GM18870 (cell line): ENCODE results near the gene CNTNAP2.
"Not testable (repeated sequence)": the region's sequence is repeated elsewhere in the genome, so short reads cannot be mapped to it uniquely, and the experiment has no call there.

Source experiments
- ATAC-seq: cut with Tn5 transposase; IDR thresholded peaks from one replicate; pipeline ENCODE4 v1.9.1; 2021; ENCODE audit warnings: moderate library complexity; ENCODE audit not compliant: unreplicated experiment

The CNTNAP2 gene

DNA sequence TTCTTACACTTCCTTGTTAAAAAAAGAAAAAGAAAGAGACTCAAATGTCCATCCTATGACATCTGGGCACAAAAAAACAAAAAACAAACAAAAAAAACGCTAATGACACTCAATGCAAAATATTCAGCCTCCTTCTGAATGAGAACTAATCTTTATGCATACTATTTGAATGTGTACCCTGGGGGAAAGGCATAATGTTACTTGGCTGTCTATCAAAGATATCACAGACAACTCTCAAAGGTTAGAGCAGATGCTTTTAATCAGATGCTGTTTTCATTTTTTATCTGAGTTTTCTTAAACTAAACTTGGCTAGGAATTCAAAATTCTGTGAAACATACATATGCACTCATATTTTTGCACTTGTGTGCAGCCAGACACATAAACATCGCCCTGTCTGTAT is 745.8 kb downstream of the CNTNAP2 start:
- ATAC-seq = no peak

DNA sequence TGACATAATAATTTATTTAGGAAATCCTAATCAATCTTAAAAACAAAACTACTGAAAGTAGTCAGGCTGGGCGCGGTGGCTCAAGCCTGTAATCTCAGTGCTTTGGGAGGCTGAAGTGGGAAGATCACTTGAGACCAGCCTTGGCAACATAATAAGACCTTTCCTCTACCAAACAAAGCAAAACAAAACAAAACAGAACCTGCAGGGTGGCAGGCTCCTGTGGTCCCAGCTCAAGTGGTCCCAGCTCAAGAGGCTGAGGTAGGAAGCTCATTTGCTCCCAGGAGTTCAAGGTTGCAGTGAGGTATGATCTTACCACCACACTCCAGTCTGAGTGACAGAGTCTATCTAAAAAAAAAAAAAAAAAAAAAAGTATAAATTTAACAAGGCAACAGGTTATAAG is 748.0 kb downstream of the CNTNAP2 start:
- ATAC-seq = no peak

GRCh38 chr7:146865696-146866095 is 749.1 kb downstream of the CNTNAP2 start:
- no peak for ATAC-seq

DNA sequence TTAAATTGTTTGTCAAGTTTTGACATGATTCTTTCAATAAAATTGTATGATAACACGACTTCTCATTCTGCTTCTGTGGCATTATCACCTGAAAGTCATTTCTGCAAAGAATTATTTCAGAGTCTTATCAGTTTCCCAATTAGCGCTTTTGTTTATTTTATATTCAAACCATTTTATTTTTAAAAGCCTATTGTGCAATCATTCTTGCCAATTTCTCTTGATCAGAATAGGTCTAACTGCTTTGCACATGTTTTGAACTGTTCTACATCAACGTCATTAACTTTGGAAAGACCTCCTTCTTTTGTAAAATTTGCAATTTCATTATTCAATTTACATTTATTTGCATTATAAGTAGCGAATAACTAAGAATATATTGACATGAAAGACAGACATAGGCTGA is 758.1 kb downstream of the CNTNAP2 start:
- no peak for ATAC-seq

DNA sequence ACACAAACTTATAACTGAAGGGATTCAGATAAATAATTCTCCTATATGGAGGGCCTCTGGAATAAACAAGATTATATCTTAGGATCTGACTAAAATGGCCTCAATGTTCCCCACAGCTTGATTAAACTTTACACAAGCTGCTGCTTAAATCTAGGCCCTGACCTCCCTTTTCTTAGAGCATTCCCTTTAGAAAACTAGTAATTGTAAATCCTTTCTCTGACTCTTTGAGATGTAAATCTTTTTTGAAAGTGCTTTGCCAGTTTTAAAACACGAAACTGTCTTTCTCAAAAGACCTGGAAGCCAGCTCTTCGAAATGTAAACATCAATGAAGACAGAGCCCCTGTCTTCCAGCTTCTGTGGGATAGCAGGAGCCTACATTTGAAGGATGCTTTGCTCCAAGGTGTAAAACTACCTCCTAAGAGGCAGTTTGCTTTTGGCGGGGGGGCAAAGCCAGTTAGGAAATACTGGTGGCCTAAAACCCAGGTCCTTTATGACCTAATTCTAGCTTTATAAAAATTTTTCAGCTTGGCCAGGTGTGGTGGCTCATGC is 758.7 kb downstream of the CNTNAP2 start:
- ATAC-seq = no peak

- no peak for ATAC-seq
Observed at GRCh38 chr7:146875981-146876380, 759.4 kb downstream of the CNTNAP2 start.

GRCh38 chr7:146876411-146876810 is 759.8 kb downstream of the CNTNAP2 start:
- ATAC-seq = no peak

DNA sequence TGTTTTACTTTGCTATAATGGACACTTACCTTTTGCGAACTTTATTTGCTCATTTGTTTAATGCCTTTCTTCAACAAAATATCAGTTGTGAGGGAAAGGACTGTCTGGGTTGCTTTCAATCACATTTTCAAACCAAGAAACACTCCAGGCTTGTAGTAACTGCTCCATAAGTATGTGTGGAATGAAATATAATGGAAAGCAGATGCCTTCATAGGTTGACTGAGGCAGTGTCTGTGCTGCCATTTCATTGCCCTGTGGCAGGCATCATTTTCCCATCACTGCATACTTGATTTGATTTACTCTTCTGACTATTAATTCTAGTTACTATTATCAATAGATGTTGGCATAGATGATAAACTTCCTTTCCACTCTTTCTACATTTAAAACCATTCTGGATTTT is 762.3 kb downstream of the CNTNAP2 start:
- no peak for ATAC-seq

GRCh38 chr7:146885231-146885630 is 768.6 kb downstream of the CNTNAP2 start:
- no peak for ATAC-seq

DNA sequence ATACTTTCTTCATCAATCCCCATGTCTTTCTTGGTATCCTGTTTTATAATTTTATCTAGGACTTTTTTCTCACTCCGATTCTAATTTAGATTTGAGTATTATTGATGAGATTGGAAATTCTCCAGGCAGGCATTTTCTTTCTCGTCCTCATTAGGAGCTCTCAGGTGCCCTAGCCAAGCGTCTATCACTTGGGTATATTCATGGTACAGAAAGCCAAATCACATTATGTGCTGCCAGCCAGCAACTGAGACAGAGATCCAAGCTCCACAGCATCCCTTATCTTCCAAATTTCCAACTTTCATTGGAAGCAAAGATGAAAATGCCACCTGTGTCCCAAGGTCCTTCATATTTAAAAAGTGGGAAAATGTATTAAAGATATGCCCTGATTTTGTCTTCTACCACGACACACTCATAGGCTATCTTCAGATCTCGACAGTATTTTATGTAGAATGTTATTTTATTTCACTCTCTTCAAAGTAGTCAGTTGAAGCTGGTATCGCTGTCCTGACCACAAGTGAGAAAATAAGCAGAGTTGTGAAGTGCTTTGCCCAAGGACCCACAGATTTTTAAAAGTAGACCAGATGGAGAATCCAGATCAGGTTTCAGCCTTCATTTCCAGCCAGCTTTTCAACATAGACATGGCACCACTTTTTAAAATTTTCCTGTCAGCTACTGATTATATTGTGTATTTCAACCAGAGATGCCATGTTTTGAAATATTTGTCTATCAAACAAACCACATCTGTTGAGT is 773.4 kb downstream of the CNTNAP2 start:
- no peak for ATAC-seq

- no peak for ATAC-seq
Observed at GRCh38 chr7:146892151-146892550, 775.5 kb downstream of the CNTNAP2 start.

DNA sequence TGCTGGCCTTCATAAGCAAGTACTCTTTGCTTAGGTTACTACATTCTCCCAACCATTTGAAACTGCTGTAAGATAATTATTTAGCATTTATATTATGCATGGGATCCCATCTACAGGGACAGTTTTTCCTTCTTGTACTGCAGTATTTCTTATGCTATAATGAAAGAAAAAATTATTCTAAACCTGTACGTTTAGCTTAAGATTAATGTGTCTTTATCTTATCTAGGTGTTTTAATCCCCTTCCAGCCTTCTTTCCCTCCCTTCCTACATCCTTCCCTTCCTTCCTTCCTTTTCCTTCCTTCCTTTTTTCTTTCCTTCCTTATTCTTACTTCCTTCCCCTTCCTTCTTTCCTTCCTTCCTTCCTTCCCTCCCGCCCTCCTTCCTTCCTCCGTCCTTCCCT is 778.3 kb downstream of the CNTNAP2 start:
- no peak for ATAC-seq

DNA sequence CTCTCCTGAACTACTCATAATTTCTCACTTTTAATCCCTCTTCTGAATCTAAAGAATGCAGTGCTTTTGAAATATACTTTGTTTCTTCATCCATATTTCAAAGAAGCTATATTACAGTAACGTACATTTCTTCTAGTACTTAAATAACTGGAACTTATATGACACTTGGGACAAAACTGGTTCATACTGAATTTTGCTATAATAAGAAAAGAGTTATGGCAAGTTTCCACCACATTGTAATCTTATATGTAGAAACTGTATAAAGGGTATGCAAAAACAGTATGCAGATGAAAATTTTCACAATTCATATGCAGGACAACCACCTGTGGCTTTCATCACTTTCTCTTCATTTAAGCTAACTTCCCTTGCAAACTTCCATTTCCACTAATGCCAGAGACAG is 785.7 kb downstream of the CNTNAP2 start:
- ATAC-seq = no peak

DNA sequence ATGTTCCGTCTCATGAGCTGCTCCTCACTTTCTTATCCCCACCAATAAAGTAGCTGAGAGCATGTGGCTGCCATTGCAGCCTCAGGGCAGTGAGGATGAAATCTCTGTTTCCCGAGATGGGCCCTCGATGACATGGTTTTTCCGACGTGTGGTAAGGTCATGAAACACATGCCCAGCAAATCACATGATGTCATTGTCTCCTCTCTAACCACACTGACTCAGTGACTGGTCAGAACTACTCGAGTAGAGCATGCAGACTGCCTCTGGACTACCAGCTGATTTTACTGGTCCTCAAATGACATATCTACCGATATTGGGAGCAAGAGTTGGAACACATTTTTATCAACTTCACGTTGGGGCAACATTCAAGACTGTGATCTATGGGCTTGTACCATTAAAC is 786.1 kb downstream of the CNTNAP2 start:
- ATAC-seq = no peak

DNA sequence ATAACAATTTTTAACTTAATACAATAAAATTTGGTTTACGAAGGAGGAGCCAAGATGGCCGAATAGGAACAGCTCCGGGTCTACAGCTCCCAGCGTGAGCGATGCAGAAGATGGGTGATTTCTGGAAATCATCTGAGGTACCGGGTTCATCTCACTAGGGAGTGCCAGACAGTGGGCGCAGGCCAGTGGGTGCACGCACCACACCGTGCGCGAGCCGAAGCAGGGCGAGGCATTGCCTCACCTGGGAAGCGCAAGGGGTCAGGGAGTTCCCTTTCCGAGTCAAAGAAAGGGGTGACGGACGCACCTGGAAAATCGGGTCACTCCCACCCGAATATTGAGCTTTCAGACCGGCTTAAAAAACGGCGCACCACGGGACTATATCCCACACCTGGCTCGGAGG is 789.1 kb downstream of the CNTNAP2 start:
- not testable (repeated sequence) for ATAC-seq

DNA sequence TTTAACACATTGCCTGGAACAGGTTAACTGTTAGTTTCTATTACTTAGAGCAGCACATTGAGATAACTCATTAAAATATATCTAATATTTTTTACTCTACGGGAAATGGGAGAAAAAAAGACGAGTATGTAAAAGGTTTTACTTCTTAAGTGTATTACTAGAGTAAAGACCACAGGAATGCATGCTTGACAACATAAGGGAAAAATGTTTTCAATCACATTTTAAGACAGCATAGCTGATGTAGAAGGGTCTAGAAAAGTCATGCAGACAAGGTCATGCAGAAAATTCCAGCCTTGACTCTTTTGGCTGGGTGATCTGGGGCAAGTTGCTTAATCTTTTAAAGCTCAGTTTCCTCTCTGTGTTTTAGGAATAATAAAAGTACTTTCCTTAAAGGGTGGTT is 806.2 kb downstream of the CNTNAP2 start:
- no peak for ATAC-seq

GRCh38 chr7:146926841-146927240 is 810.2 kb downstream of the CNTNAP2 start:
- ATAC-seq = no peak

DNA sequence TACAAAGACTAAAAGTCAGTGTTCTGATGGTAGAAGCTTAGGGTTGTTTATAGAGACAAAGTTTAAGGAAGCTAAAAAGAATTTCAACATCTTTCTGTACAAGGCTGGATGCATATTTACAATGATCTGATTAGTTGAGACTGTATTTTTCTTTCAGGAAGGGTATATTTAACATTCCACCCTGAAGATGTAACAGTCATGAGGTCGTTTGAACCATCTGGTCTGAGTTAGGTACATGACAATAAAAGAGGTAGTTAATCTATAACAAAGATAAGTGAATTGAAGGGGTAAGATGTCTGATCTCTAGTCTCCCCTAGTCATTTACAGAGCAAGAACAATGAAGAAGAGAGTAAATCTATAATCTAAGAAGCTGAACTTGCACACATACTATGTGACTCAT is 821.2 kb downstream of the CNTNAP2 start:
- ATAC-seq = no peak

- no peak for ATAC-seq
Observed at GRCh38 chr7:146943483-146943882, 826.9 kb downstream of the CNTNAP2 start.

DNA sequence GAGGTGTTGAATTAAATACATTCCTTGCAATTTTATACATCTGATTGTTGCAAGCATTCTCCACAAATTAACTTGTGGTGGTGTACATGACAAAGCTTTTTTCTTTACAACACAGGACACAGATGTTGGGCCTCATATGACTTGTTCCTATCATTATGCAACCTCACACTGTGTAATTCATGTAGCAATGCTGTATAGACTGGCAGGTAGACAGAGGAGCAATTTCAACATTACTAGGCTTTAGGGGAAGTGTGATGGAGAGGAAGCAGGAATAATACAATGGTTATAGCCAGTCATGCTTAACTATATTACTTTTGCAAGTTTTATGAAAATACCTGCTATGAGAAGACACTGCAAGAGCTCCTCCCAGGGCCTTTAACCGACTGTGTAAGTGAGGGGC is 832.1 kb downstream of the CNTNAP2 start:
- ATAC-seq = no peak

DNA sequence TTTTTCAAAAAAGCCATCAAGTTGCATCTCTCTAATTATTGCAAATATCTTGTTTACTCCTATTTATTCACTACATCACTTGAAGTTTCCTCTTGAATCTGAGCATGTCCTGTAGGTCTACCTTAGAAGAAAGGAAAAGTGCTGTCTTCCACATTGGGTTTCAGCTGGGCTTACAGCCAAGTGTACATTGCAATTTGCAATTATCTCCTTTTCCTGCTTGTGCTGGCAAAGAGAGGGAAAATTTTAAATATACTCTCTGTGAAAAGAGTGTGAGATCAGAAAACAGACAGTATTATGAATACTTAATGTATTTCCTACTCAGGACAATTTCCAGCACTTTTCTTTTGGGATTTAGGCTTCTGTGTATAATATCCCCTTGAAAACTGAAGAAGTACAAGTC is 839.7 kb downstream of the CNTNAP2 start:
- ATAC-seq = no peak

- ATAC-seq = no peak
Observed at GRCh38 chr7:146956853-146957252, 840.3 kb downstream of the CNTNAP2 start.
